ENCODE results near the gene USP16.

The USP16 gene

GRCh38 chr21:29084372-29084771 lies 59.9 kb downstream of the USP16 start:
- no peak for DNase-seq (ENCODE audit: low spot score)

GRCh38 chr21:29085106-29085752 lies 60.8 kb downstream of the USP16 start:
- DNase-seq (ENCODE audit: low spot score): no peak

GRCh38 chr21:29091033-29091432 lies 66.6 kb downstream of the USP16 start:
- DNase-seq (ENCODE audit: low spot score): no peak

- DNase-seq (ENCODE audit: low spot score): no peak
Measured at GRCh38 chr21:29092102-29092959, 67.9 kb downstream of the USP16 start.

GRCh38 chr21:29096218-29097015 lies 71.9 kb downstream of the USP16 start:
- DNase-seq (ENCODE audit: low spot score): no peak

- DNase-seq (ENCODE audit: low spot score): no peak
Measured at GRCh38 chr21:29098156-29098555, 73.7 kb downstream of the USP16 start.

GRCh38 chr21:29102791-29103257 lies 78.4 kb downstream of the USP16 start:
- no peak for DNase-seq (ENCODE audit: low spot score)
